ENCODE measurements around the gene BNIP3.

Gene BNIP3

GRCh38 chr10:131937836-131938235, 43.9 kb downstream of the BNIP3 start:
- H3K9me3 Mint-ChIP-seq: no peaks in the 10 kb centered on the region
- TF ChIP-seq CTCF (IDR thresholded peaks at IDR 0.05; ENCODE audit: unreplicated experiment in 3 of 3): no peak
- peaks cover 53% of the 10 kb centered on the region for H3K36me3 Mint-ChIP-seq (ENCODE audit: low read depth)
- H3K4me3 Mint-ChIP-seq: no peak overlapping the region
- H3K27ac Mint-ChIP-seq: peak overlapping the region in 1 of 3 experiments; percentile 40
- no peaks in the 10 kb centered on the region for H3K27me3 Mint-ChIP-seq (ENCODE audit: low read depth)
- no peaks in the 10 kb centered on the region for H3K4me1 Mint-ChIP-seq

- Mint-ChIP-seq H3K4me1 (no peaks in the 10 kb centered on the region), H3K27me3 (ENCODE audit: low read depth) (no peaks in the 10 kb centered on the region), H3K4me3 (no peak overlapping the region), H3K36me3 (ENCODE audit: low read depth) (peaks cover 48% of the 10 kb centered on the region), H3K9me3 (no peaks in the 10 kb centered on the region), H3K27ac (no peak overlapping the region)
- no peak for TF ChIP-seq CTCF (IDR thresholded peaks at IDR 0.05; ENCODE audit: unreplicated experiment in 3 of 3)
Measured at GRCh38 chr10:131936736-131937135, 45.0 kb downstream of the BNIP3 start.

GRCh38 chr10:131936294-131936693, 45.4 kb downstream of the BNIP3 start:
- Mint-ChIP-seq H3K36me3 (ENCODE audit: low read depth) (peaks cover 44% of the 10 kb centered on the region), H3K27me3 (ENCODE audit: low read depth) (no peaks in the 10 kb centered on the region), H3K4me1 (no peaks in the 10 kb centered on the region), H3K4me3 (no peak overlapping the region), H3K27ac (no peak overlapping the region), H3K9me3 (no peaks in the 10 kb centered on the region)
- no peak for TF ChIP-seq CTCF (IDR thresholded peaks at IDR 0.05; ENCODE audit: unreplicated experiment in 3 of 3)

- H3K4me1 Mint-ChIP-seq: peaks cover 8% of the 10 kb centered on the region
- TF ChIP-seq CTCF (IDR thresholded peaks at IDR 0.05; ENCODE audit: unreplicated experiment in 3 of 3): no peak
- H3K9me3 Mint-ChIP-seq: no peaks in the 10 kb centered on the region
- peaks cover 41% of the 10 kb centered on the region for H3K36me3 Mint-ChIP-seq (ENCODE audit: low read depth)
- no peak overlapping the region for H3K27ac Mint-ChIP-seq
- H3K4me3 Mint-ChIP-seq: no peak overlapping the region
- no peaks in the 10 kb centered on the region for H3K27me3 Mint-ChIP-seq (ENCODE audit: low read depth)
Measured at GRCh38 chr10:131935260-131935659, 46.5 kb downstream of the BNIP3 start.

- Mint-ChIP-seq H3K36me3 (ENCODE audit: low read depth) (peaks cover 41% of the 10 kb centered on the region), H3K9me3 (no peaks in the 10 kb centered on the region), H3K4me3 (no peak overlapping the region), H3K27ac (peak overlapping the region in 1 of 3 experiments; percentile 15), H3K4me1 (peaks cover 13% of the 10 kb centered on the region), H3K27me3 (ENCODE audit: low read depth) (no peaks in the 10 kb centered on the region)
- no peak for TF ChIP-seq CTCF (IDR thresholded peaks at IDR 0.05; ENCODE audit: unreplicated experiment in 3 of 3)
Measured at GRCh38 chr10:131934769-131935168, 47.0 kb downstream of the BNIP3 start.

GRCh38 chr10:131933696-131934086, 48.0 kb downstream of the BNIP3 start:
- TF ChIP-seq CTCF (IDR thresholded peaks at IDR 0.05; ENCODE audit: unreplicated experiment in 3 of 3): no peak
- Mint-ChIP-seq H3K9me3 (no peaks in the 10 kb centered on the region), H3K36me3 (ENCODE audit: low read depth) (peaks cover 40% of the 10 kb centered on the region), H3K27me3 (ENCODE audit: low read depth) (no peaks in the 10 kb centered on the region), H3K27ac (peak overlapping the region in 1 of 3 experiments; percentile 80), H3K4me1 (peaks cover 21% of the 10 kb centered on the region), H3K4me3 (no peak overlapping the region)
